Adrenal gland (tissue), 12 donors: ENCODE measurements around the gene SLC35A5. TPM values are rescaled to one million over a fixed set of nuclear protein-coding genes. Genes with fewer than 3 reads are reported as not detected.

Experiments
- DNase-seq, 7 donors: peaks; one replicate each; pipeline ENCODE4 v3.0.0-alpha.2; 2019 to 2020
- H3K27ac ChIP-seq, 5 donors: fragments of 200-600 bp; sonication (generic) in 4 of 5; 1 replicate in 3 of 5; 2 replicates in 2 of 5; pipeline versions ENCODE4 v1.5.1 to v1.8.0; 2016 to 2020; ENCODE audit warnings: mild to moderate bottlenecking in 1 of 5
- H3K27me3 ChIP-seq: fragments of 200-600 bp; 2 replicates; pipeline ENCODE4 v1.8.0; 2021
- H3K36me3 ChIP-seq, 2 donors: fragments of 200-600 bp; replicated peaks in 1 of 2; 1 replicate in 1 of 2; 2 replicates in 1 of 2; pipeline versions ENCODE4 v1.5.1 to v1.8.0; 2018 to 2022
- H3K4me1 ChIP-seq, 2 donors: fragments of 200-600 bp; replicated peaks in 1 of 2; 1 replicate in 1 of 2; 2 replicates in 1 of 2; pipeline versions ENCODE4 v1.5.1 to v1.8.0; 2018 to 2021
- H3K4me3 ChIP-seq, 4 donors: fragments of 200-600 bp; sonication (generic) in 3 of 4; one replicate each; pipeline ENCODE4 v1.5.1; 2016 to 2018
- H3K9me3 ChIP-seq, 3 donors: fragments of 200-600 bp; sonication (generic) in 1 of 3; replicated peaks in 1 of 3; 1 replicate in 2 of 3; 2 replicates in 1 of 3; pipeline versions ENCODE4 v1.5.1 to v1.8.0; 2016 to 2021
- CTCF ChIP-seq, 6 experiments: fragments of 450-650 bp in 4 of 6; fragments of 200-600 bp in 2 of 6; sonication (generic) in 1 of 6; IDR thresholded peaks; 1 replicate in 5 of 6; 2 replicates in 1 of 6; pipeline versions ENCODE4 v1.5.1 to v1.8.0; 2016 to 2021; ENCODE audit warnings: antibody characterized with exemption in 6 of 6, mild to moderate bottlenecking in 2 of 6, moderate library complexity in 1 of 6
- POLR2A ChIP-seq, 2 donors: fragments of 450-650 bp; IDR thresholded peaks; one replicate each; pipeline ENCODE4 v1.6.1; 2017; ENCODE audit warnings: antibody characterized with exemption in 2 of 2, mild to moderate bottlenecking in 2 of 2, moderate library complexity in 1 of 2
- WGBS, 4 donors: extraction: QIAGEN DNeasy Blood & Tissue Kit in 2 of 4; methylation state at CpG; one replicate each; pipeline versions ENCODE4 v1.1.5 to v1.1.7; 2013 to 2017; 5-methylcytosine and 5-hydroxymethylcytosine counted together
- intact Hi-C, 2 donors: fragments of 100-400 bp; cut with DNase I; formaldehyde crosslinking; loops; one replicate each; pipeline versions ENCODE4 v1.14.1 to v1.15.0; 2022 to 2023
- polyA plus RNA-seq, 3 donors: library from polyadenylated mRNA; stranded (reverse); fragments of 200-250 nt in 2 of 3; fragments of 350-450 nt in 1 of 3; fragmentation: Illumina TruSeq in 1 of 3; extraction: RNeasy Lipid Tissue Mini Kit (QIAGEN cat#74804) in 1 of 3; gene quantifications; one replicate each; pipeline ENCODE4 v1.2.3, GENCODE V29; 2013 to 2014
- total RNA-seq, 9 donors: library from RNA; depleted of rRNA in 4 of 9; stranded (reverse); fragments of >200 nt in 4 of 9; fragments of 120-200 nt in 1 of 9; fragmentation: NEBNext Ultra II Directional in 1 of 9; extraction: Animal tissue kit (Norgen Biotek cat#: 25700) in 1 of 9; gene quantifications; one replicate each; pipeline versions ENCODE4 v1.1.0 to v1.2.4, GENCODE V29; 2013 to 2023
- donor health status: healthy with polysubstance abuse.
- donor health status: Bipolar disorder and iron deficiency.
- donor health status: DM: yes; HTN: yes; CAD: no.
- donor health status: DM: no; HTN: no; CAD: no.
- donor health status: DM: no; HTN: no; CAD: no.
- donor health status: DM: yes; HTN: yes; CAD: no.

SLC35A5 gene
- total and polyA plus RNA-seq, 12 donors, result 6.1 to 51.6 (median 39.6) TPM

DNA sequence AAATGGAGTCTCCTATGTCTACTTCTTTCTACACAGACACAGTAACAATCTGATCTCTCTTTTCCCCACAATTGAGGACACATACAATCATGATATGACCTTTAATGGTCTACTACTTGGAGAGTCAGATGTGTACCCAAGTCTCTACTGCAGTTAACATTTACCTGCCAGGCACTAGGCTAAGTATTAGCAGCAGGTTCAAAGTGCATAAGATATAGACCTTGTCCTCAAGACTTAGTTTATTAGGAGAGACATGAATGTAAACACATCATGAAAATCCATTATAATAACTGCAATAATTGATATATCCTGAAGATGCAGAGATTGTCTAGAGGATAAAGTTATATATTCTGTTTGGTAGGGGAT lies 3.1 kb downstream of the SLC35A5 start:
- H3K4me1 ChIP-seq, result peaks cover 16 to 24% of the 10 kb centered on the region in 2 donors
- H3K9me3 ChIP-seq, result no peaks in the 10 kb centered on the region
- no peak overlapping the region for H3K4me3 ChIP-seq
- no peak overlapping the region for H3K27ac ChIP-seq
- H3K36me3 ChIP-seq, result peaks cover 0 to 12% of the 10 kb centered on the region in 2 donors
- intact Hi-C loops, result no loop called here
- no peak for DNase-seq
- no peaks in the 10 kb centered on the region for H3K27me3 ChIP-seq
- no peak for TF ChIP-seq POLR2A (IDR thresholded peaks at IDR 0.05)
- TF ChIP-seq CTCF (IDR thresholded peaks at IDR 0.05), result no peak

DNA sequence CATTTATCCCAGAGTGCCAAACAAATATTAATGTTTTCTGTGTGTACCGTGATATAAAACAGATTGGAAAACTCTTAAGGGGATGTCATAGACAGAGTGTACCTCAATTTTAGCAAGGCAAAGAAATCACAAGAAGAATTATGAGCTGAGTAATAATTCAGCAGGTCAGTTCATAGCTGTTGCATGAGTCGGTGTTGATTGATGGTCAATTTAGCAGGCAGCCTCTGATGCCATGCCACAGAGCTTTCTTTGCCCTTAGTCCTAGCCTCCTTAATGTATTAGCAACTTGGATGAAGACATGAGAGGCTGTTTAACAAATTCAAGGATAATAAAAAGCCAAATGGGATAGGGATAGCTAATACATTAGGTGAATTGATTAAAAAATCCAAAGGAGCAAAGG lies 6.8 kb downstream of the SLC35A5 start:
- intact Hi-C loops, result no loop called here
- DNase-seq, result no peak
- H3K4me3 ChIP-seq, result no peak overlapping the region
- no peaks in the 10 kb centered on the region for H3K27me3 ChIP-seq
- H3K4me1 ChIP-seq, result peaks cover 0 to 6% of the 10 kb centered on the region in 2 donors
- no peak overlapping the region for H3K27ac ChIP-seq
- peaks cover 0 to 20% of the 10 kb centered on the region in 2 donors for H3K36me3 ChIP-seq
- WGBS, 4 donors, result 75 to 82% (median 80%) methylated on average over 2 of the region's 2 CpGs
- H3K9me3 ChIP-seq, result no peaks in the 10 kb centered on the region
- TF ChIP-seq CTCF (IDR thresholded peaks at IDR 0.05), result no peak
- TF ChIP-seq POLR2A (IDR thresholded peaks at IDR 0.05), result no peak

DNA sequence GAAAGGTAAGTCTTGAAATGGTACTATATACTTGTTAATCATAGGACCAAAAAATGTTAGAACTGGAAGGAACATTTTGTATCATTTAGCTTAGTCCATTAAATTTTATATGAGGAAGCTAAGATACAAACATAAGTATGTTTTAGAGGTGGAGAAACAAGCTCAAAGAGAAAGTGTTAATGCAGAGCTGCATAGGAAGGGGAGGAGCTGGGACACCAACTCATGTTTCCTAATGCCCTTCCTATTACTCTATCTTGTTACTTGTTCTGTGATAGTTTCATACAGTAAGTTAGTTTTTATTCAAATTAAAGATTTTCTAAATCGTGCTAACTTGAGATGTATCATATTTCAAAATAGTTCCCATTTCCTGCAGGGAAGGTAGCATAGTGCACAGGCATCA lies 7.4 kb downstream of the SLC35A5 start:
- intact Hi-C loops, result no loop called here
- H3K9me3 ChIP-seq, result no peaks in the 10 kb centered on the region
- no peak for DNase-seq
- H3K27ac ChIP-seq, result no peak overlapping the region
- TF ChIP-seq POLR2A (IDR thresholded peaks at IDR 0.05) (no peak), CTCF (IDR thresholded peaks at IDR 0.05) (no peak)
- WGBS, 4 donors, result 31 to 50% (median 43%) methylated on average over 1 of the region's 1 CpG
- H3K27me3 ChIP-seq, result no peaks in the 10 kb centered on the region
- no peaks in the 10 kb centered on the region for H3K4me1 ChIP-seq
- peaks cover 0 to 26% of the 10 kb centered on the region in 2 donors for H3K36me3 ChIP-seq
- H3K4me3 ChIP-seq, result no peak overlapping the region

DNA sequence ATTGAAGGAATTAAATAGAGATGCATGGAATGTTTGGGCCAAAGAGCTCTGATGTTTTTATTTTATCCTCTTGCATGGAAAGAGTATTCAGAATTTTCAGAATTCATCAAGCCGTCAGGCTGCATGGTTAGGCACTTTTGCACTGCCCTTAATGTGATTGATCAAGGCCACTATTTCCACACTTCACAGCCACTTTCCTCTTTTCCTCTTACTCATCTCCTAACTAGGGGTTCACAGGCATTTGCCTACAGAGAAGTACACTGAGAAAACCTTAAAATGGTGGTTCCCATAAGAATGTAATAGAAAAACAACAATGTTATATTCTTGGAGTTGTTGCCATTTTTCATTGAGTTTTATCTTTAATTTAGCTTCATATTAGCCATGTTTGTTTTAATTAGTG lies 10.9 kb downstream of the SLC35A5 start:
- Histone ChIP-seq H3K4me1 (no peaks in the 10 kb centered on the region), H3K9me3 (no peaks in the 10 kb centered on the region), H3K27ac (no peak overlapping the region), H3K27me3 (no peaks in the 10 kb centered on the region), H3K36me3 (peaks cover 0 to 23% of the 10 kb centered on the region in 2 donors), H3K4me3 (no peak overlapping the region)
- 83 to 100% (median 88%) methylated on average over 1 of the region's 1 CpG for WGBS, 4 donors
- TF ChIP-seq CTCF (IDR thresholded peaks at IDR 0.05) (no peak), POLR2A (IDR thresholded peaks at IDR 0.05) (no peak)
- intact Hi-C loops, result no loop called here
- no peak for DNase-seq
